ENCODE results near the gene IL1RAPL2.

Gene IL1RAPL2

DNA sequence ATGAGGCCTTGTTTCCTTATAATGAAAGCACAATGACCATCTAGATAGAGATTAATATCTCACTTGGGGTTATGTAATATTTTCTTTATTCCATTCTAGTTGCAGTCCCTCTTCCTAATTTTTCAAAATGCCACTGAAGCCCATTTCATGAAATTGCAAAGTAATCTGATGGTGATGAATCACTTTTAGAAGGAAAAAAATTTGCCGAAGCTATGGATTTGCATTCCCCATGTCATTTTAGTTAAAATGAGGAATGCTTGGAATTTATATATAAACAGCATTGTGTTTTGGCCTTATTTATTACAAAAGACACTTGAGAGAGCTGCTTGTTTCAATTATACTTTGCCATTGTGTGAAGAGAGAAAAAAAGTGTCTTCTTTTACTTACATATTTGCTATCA is 896.2 kb downstream of the IL1RAPL2 start:
- no peak for DNase-seq (ENCODE audit: low read depth in 2 of 2)

DNA sequence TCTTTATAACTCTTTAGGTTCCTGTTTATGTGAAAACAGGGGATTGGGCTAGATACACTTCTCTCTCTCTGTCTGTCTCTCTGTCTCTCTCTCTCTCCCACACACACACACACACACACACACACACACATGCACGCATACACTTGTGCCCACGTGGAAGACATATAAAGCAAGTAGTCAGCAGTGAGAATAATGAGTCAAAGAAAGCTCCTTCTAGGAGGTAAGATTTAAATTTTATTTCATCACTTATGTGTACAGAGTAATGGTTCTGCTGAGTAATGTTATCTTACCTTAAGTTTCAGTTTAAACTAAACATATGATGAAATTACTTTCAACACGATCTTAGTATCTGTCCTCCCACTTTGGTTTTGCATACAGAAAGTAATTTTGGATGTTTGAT is 897.5 kb downstream of the IL1RAPL2 start:
- DNase-seq (ENCODE audit: low read depth in 2 of 2) = no peak

DNA sequence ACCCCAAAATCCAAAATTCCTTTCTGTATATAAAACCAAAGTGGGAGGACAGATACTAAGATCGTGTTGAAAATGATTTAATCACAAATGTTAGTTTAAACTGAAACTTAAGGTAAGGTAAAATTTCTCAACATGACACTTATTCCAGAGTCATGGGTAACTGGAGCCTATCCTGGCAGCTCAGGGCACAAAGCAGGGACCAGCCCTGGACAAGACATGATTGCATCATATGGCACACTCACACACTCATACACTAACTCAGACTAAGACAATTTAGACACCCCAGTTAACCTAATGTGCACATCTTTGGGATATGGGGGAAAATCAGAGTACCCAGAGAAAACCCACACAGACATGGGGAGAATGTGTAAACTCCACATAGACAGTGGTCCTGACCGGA is 898.6 kb downstream of the IL1RAPL2 start:
- no peak for DNase-seq (ENCODE audit: low read depth in 2 of 2)

DNA sequence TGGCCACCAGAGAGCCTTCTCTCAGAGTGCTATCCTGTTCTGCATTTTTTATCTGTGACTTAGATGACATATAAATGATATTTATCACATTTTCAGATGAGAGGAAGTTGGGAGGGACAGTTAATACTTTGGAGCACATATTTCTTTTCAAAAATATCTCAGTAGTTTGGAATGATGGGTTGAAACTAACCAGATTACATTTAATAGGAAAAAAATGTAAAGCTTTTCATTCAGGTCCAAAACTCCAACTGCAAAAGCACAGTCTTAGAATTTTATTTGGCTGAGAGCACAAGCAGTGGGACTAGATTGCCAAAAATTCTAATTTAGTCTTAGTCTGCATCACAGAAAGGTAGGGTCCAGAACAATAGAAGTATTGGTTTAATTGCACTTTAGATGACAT is 902.7 kb downstream of the IL1RAPL2 start:
- DNase-seq (ENCODE audit: low read depth in 2 of 2) = no peak

DNA sequence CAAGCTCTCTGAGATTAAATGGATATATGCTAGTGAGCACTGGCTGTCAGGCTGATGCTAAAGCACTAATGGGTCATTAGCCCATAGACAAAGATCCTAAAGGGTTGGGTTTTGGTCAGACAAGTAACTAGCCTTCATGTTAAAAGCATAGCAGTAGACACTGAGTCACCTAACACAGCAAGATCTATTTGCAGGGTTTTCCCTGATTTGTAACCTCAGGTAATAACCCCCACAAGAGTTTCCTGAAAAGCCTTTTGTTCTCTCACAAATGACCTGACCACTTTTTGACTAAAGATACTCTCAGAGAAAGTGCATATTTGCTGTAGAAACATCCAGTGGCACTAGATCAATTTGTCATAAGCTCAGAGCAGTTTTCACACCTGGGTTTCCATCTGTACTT is 905.6 kb downstream of the IL1RAPL2 start:
- no peak for DNase-seq (ENCODE audit: low read depth in 2 of 2)

DNA sequence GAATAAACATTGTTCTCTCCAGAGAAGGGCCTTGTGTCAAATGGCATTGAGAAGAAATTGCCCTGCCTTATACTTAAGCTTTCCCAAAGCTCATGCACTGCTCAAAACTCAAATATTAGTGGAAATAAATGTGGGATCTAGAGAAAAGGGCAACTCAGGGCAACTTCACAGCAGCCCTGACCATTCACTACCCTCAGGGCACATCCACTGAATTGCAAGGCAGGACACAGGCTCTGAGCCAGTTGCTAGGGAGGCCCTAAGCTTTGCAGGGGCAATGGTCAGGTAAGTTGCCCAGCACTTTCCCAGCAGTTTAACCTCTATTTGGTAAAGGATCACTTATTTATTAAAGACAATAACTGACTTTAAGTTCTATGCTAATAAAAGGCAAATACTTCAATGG is 909.8 kb downstream of the IL1RAPL2 start:
- no peak for DNase-seq (ENCODE audit: low read depth in 2 of 2)

DNA sequence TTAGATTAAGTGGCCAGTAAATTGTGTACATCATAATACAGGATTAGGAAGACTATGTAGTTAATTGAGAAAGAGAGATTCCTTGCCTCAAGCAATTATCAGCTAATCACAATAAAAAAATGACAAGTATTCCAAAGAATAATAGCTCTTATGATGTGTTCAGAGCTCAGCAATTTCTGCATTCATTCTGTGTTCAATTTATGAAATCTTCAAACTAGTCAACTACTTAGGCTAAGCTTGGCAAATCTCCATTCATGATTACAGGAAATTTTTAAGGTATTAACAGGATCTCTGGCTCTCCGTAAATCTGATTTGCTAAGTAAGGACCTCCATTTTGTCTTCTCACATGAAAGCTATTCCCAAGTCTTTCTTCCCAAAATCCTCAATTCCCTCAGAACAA is 911.4 kb downstream of the IL1RAPL2 start:
- DNase-seq (ENCODE audit: low read depth in 2 of 2) = no peak

DNA sequence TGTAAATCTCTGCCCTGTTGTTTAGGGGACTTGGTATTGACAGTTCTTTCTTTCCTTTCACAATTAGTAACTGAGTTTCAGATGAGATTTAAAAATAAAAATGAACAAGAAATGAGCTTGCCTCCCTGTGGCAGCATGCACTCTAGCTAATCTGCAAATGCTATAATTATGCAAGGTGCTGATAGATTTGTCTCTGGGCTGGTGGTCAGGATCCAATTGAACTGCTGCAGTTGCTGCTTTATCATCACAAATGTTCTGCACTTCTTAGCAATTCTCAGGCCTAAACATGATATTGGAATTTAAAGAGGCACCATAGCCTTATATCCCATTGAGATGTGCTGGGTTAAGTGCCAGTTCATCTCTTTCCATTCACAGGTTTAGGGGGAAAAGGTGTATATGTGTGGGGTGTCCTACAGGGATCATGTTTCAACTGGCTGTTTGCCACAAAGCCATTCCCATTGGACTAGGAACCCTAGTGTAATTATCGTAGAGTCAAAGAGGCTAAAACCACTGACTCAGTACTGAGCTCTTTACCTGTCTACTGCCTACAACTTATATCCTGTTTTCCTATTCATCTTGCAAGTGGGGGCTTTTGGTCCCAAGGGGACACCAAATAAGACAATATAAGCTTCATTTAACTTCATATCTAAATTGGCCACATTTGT is 914.8 kb downstream of the IL1RAPL2 start:
- no peak for DNase-seq (ENCODE audit: low read depth in 2 of 2)

DNA sequence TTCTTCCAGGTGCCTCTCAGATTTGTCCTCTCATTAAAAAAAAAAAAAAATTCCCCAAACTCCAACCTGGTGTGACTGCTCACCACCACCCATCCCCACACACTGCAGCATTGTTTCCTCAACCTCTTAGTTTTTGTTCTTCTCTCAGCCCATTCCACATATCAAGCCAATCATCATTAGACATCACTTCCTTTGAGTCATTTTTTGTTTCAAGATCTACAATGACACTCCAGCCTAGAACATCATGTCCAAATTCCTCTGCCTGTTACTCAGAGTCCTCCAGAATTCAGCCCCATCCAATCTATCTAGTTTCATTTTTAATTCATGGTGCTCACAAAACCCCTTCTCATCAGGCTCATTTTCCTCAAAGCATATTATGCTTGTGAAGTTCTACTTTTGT is 917.0 kb downstream of the IL1RAPL2 start:
- no peak for DNase-seq (ENCODE audit: low read depth in 2 of 2)

DNA sequence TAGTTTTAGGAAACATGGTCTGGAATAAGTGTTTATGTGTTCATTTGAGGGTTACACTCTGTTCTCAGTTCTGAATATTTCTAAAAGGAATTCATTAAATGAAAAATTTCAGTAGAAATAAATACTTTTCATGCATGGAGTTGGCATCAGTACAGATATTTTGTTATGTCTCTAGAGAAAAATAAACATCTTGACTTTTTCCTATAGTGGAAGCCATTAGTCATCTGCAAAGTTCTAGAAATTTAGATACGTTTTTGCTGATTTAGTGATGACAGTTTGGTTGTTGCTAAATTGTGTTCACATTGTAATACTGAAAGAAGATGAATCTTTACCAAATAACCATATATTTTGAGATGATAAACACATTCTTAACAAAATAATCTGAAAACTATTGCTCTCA is 922.7 kb downstream of the IL1RAPL2 start:
- DNase-seq (ENCODE audit: low read depth in 2 of 2) = no peak

DNA sequence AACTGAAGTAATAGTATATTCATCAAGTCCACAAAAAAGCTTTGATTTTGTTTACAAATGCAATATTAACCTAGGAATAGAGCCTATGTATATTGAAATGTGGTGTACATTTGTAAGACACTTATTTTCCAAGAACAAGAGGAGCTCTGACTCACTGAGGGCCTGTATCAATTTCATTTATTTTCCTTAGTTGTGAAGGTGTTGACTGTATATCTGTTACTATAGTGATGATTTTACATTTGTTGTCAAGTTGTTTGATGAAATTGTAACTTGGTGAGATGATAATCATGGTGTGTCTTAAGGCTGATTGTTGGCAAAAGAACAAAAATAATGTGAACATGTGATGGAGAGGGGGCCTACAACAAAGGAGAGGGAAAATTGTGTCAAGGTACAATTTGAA is 929.4 kb downstream of the IL1RAPL2 start:
- no peak for DNase-seq (ENCODE audit: low read depth in 2 of 2)

DNA sequence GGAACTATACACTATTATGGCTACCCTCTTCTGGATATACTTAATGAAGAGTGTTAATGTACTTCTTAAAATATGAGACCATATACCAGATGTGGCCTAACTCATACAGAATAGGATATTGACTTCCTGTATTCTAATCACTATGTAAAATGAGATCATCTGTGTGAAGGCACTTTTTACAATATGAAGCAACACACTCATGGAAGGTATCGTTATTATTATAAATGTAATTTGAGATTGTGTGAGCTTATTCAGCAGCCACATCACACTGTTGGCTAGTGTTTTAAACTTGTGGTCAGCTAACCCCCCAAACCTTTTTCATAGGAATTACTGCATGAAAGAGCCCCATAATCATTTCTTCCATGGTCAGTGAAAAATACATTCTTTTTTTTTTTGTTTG is 936.3 kb downstream of the IL1RAPL2 start:
- DNase-seq (ENCODE audit: low read depth in 2 of 2) = no peak

DNA sequence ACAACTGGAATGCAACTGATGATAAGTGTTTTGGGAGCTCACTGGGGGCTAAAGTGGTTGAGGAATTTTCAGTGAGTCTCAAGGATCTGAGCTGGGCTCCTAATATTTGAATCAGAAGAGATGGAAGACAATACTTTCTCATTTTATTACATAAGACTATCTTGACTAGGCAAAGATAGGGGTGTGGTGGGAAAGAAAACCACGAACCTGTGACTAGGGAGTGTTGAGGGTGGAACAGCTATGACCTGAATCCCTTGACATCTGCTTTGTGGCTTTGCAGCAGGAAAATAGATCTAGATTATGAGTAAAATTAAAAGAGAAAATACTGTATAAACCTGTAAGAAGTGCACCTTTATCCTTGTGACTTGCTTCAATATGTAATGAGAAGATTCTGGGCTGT is 949.6 kb downstream of the IL1RAPL2 start:
- no peak for DNase-seq (ENCODE audit: low read depth in 2 of 2)

DNA sequence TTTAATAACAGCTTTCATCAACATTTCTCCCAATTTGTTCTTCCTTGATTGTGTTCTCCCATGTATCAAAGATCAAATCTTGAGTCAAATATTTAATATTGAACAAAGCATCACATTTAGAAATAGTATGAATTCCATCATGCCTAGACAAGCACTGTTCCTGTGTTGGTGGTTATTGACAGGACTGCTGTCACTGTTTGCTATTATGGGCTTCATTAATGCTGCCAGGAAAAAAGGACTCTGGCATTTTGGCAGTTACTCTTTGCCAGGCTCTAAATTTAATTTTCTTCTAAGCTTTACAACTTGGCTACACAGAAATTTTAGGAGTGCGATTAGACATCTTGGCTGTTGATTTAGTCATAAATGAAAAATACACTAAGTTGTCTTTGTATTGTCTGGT is 960.4 kb downstream of the IL1RAPL2 start:
- DNase-seq (ENCODE audit: low read depth in 2 of 2) = no peak

DNA sequence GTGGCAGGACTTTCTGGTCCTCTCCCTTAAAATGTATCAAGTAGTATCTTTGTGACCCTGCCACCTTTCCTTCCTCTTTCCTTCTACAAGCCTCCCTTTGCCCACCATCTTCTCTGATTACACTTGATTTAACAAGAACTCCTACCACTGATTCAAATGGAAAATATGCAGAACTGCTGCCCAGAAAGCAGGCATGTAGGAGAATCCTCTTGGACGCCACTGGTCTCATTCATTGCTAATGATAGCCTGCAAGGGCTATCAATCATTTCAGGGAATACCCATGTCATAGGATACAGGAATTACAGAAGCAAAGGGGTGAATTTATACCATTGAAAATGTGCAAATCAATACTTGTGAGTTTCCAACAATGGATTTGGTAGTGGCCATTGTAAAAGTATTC is 961.8 kb downstream of the IL1RAPL2 start:
- no peak for DNase-seq (ENCODE audit: low read depth in 2 of 2)

DNA sequence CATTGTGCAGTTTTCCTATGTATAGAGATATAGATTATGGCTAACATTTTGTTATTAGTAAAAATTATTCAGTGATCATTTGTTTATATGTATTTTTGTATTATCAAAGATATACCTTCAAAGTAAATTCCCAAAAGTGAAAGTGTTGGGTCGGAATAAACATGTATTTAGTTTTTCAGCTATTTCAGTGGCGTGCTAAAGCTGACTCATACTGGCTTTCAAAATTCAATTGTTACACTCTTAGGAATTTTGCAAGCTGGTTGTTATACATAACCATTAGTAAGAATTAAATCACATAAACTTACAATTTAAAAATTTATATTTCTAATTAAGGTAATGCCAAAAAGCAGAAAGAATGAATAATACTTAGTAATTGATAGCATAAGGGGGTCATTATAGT is 968.0 kb downstream of the IL1RAPL2 start:
- no peak for DNase-seq (ENCODE audit: low read depth in 2 of 2)

DNA sequence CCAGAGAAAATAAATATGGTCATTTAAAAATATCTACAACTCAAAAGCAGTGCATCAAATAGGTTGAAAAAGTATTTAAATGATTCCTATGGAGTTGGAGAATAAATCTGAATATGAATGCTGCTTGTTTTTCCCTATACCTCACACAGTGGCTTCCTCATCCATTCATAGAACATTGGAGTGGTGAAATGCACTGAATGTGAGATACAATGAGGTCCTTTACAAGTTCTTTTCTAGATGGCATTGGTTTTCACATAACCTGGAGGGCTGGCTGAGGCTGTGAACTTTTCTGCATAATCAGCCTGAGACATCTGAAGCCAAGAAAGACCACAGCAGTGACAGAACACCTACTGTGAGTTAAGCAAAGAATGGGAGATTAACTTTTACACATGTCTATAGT is 977.3 kb downstream of the IL1RAPL2 start:
- no peak for DNase-seq (ENCODE audit: low read depth in 2 of 2)

DNA sequence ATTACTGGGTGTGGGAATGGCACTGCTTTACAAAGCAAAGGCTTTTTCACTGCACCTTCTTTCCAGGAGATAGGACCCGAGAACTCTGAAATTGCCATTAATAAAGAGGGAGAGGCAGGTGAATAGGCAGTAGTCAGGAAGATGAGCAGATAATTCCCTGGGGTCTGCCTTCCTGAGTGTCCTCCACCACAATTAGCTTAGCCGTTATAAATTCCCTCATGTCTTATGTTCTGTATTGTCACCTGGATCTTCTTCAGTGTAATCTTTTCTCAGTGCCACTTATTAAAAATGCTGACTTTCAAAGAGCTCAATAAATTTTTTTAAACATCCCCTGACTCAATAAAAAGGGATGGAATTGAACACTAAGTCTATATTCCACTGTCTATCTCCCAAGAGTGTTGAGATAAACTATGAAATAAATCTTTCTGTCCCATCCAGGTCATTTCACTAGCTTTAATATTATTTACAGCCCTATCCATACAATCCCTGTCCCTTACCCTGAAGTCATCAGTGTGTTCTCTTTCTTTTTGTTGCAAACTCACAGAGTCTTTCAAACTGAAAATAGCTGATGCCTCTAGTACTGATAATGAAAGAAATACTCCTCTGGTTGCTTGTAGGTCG is 984.2 kb downstream of the IL1RAPL2 start:
- DNase-seq (ENCODE audit: low read depth in 2 of 2) = no peak

DNA sequence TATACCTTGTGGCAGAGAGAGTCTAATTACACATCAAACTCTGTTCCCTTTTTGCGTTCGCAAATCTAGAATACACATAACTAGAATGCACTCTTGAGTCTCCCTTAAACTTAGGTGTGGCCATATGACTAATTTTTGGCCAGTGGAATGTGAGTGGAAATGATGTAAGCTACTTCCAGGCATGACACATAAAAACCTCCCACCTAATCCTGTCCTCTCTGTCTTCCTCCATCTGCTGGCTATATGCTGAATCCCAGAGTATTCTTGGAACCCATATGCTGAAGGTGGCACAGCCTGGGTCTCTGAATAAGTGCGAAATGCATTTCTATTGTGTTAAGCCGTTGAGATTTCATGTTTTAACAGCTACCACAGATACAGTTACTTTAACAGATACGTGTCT is 986.4 kb downstream of the IL1RAPL2 start:
- DNase-seq (ENCODE audit: low read depth in 2 of 2) = no peak

DNA sequence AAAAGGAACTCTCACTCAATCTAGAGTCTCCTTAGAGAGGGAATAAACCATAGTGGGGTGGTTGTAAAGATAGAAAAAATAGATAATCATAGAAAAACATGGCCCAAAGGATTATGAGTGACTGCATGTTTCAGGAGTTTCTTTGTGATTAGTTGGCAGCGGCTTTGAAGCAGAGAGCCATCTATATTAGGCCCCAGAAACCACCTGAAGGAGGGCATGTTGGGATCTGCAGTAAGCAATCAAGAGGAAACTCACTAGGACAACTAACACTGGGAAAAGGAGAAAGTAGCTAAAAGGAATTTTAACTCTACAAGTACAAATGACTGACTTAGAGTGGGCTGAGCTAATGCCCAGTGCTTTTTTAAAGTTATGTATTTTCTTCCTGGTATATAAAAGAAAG is 987.1 kb downstream of the IL1RAPL2 start:
- no peak for DNase-seq (ENCODE audit: low read depth in 2 of 2)

DNA sequence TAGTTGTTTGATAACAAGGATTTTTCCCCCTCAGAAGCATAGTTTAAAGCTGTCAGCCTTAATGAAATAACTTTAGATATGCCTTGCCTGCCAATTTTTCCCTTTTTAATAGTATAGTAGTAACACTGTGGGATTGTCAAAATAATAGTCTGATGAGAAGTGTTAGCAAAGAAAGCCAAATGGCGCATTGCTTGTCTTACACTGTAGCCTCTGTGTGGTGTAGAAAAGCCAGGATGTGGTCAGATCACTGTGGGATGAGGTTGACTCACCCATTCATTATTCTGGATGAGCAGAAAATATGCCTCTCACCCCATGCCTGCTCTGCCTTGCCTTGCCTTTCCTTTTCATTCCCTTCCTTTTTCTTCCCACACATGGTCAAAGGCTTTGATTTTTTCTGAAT is 998.5 kb downstream of the IL1RAPL2 start:
- no peak for DNase-seq (ENCODE audit: low read depth in 2 of 2)

DNA sequence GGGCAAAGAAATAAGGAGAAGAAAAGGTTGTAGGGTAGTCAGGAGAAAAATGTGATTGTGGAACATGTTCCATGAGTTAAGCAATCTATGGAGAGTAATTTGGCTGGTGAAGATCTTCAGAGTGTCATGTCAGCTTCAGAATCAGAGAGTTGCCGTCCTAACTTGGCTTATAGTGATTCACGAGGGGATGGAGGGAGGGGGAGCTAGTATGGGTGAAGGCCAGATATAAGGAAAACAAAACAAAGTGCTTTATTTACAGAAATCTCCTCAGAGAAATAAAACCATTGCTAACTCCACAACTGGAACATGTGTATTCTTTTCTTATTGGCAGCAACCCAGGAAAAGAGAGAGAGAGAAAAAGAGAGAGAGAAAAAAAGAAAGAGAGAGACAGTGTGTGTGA is 999.9 kb downstream of the IL1RAPL2 start:
- DNase-seq (ENCODE audit: low read depth in 2 of 2) = no peak

DNA sequence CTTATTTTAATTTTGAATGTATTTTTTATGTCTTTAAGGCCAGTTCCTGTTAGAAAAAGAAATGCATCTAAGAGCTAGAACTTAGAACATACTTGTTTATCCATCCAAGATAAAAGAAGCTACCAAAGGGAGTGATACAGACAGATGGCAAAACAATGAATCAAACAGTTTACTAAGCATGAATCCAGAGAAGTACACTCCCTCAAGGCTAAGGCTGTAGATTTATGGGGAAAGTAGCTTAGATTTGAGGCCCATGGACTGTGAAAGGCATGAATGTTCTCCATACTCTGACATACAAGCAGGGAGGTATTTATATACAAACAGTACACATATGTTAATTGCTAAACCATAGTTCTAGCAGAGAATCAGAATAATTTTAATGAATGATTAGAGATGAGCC is 1001.1 kb downstream of the IL1RAPL2 start:
- no peak for DNase-seq (ENCODE audit: low read depth in 2 of 2)

DNA sequence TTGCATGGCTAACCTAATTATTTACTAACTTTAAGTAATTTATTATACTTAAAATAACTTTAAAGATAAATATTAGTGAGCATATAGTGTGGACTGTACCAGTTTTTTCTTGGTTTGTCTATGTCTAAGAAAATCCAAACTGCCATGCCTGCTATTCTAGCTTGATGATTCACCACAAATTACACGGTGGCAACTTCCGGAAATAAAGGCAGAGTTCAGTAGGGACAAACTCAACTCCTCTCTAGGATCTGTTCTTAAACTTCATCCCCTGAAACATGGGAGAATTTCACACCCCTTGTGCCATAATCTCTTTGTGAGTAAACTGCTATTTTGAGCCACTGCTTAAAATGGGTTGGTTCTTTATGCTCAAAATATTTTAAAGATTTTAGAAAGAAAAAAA is 1042.7 kb downstream of the IL1RAPL2 start:
- DNase-seq (ENCODE audit: low read depth in 2 of 2) = no peak

Data from stimulated activated CD4-positive, alpha-beta T cell treated with anti-CD3 and anti-CD28 coated beads, Interleukin-12 subunit alpha, Interleukin-12 subunit beta, amount 100 ng/mL, for 24 hours (primary cell).